Fibroblast of skin of right biceps (primary cell): Measurements from ENCODE around the gene SNAP47.
"Not testable (repeated sequence)": the region's sequence is repeated elsewhere in the genome, so short reads cannot be mapped to it uniquely, and the experiment has no call there.

Source experiments
- DNase-seq: peaks from one replicate; pipeline ENCODE4 v3.0.0-alpha.2; 2013

SNAP47 gene

GRCh38 chr1:227734856-227735538 is at the start of gene SNAP47, which contains the start of gene JMJD4:
TSS of gene SNAP47 (plus strand) at chr1:227735435. CDS start at chr1:227747737, 12,302 bp downstream.
TSS of gene JMJD4 (minus strand) at chr1:227735302. CDS start at chr1:227735273, 29 bp downstream.
- DNase-seq: peak; percentile 92

- DNase-seq: no peak
Observed at GRCh38 chr1:227685807-227686206, 49.4 kb upstream of the SNAP47 start.

GRCh38 chr1:227697321-227697864 is 37.8 kb upstream of the SNAP47 start:
- DNase-seq: no peak

- not testable (repeated sequence) for DNase-seq
Observed at GRCh38 chr1:227701631-227702030, 33.6 kb upstream of the SNAP47 start.

GRCh38 chr1:227707846-227708245 is 27.4 kb upstream of the SNAP47 start:
- DNase-seq: no peak

- no peak for DNase-seq
Observed at GRCh38 chr1:227709451-227709850, 25.8 kb upstream of the SNAP47 start.

GRCh38 chr1:227710474-227710873 is 24.8 kb upstream of the SNAP47 start:
- DNase-seq: not testable (repeated sequence)

- DNase-seq: no peak
Observed at GRCh38 chr1:227712648-227713047, 22.6 kb upstream of the SNAP47 start.

- DNase-seq: no peak
Observed at GRCh38 chr1:227718932-227719331, 16.3 kb upstream of the SNAP47 start.

GRCh38 chr1:227723474-227723873 is 11.8 kb upstream of the SNAP47 start:
- no peak for DNase-seq

- DNase-seq: no peak
Observed at GRCh38 chr1:227725046-227725445, 10.2 kb upstream of the SNAP47 start.

- no peak for DNase-seq
Observed at GRCh38 chr1:227726318-227726717, 8.9 kb upstream of the SNAP47 start.

- no peak for DNase-seq
Observed at GRCh38 chr1:227726924-227727599, 8.2 kb upstream of the SNAP47 start.

GRCh38 chr1:227728059-227728891 is 7.0 kb upstream of the SNAP47 start:
- peak; percentile 51 for DNase-seq

GRCh38 chr1:227728892-227729143 is 6.4 kb upstream of the SNAP47 start:
- no peak for DNase-seq

GRCh38 chr1:227729144-227729880 is 5.9 kb upstream of the SNAP47 start:
- no peak for DNase-seq

- DNase-seq: peak; percentile 63
Observed at GRCh38 chr1:227729881-227730629, 5.2 kb upstream of the SNAP47 start.

GRCh38 chr1:227730630-227731151 is 4.5 kb upstream of the SNAP47 start:
- no peak for DNase-seq

- DNase-seq: no peak
Observed at GRCh38 chr1:227731241-227731677, 4.0 kb upstream of the SNAP47 start.

GRCh38 chr1:227731696-227732585 is 3.3 kb upstream of the SNAP47 start:
- DNase-seq: no peak
